GM18870 (cell line): ENCODE data around the gene PCDHGA6.
A peak's percentile ranks its signal among the peaks of the same experiment; 100 is the strongest.
"Not testable (repeated sequence)": the region's sequence is repeated elsewhere in the genome, so short reads cannot be mapped to it uniquely, and the experiment has no call there.

Experiments
- ATAC-seq: cut with Tn5 transposase; IDR thresholded peaks from one replicate; pipeline ENCODE4 v1.9.1; 2021; ENCODE audit warnings: moderate library complexity; ENCODE audit not compliant: unreplicated experiment

Gene PCDHGA6

DNA sequence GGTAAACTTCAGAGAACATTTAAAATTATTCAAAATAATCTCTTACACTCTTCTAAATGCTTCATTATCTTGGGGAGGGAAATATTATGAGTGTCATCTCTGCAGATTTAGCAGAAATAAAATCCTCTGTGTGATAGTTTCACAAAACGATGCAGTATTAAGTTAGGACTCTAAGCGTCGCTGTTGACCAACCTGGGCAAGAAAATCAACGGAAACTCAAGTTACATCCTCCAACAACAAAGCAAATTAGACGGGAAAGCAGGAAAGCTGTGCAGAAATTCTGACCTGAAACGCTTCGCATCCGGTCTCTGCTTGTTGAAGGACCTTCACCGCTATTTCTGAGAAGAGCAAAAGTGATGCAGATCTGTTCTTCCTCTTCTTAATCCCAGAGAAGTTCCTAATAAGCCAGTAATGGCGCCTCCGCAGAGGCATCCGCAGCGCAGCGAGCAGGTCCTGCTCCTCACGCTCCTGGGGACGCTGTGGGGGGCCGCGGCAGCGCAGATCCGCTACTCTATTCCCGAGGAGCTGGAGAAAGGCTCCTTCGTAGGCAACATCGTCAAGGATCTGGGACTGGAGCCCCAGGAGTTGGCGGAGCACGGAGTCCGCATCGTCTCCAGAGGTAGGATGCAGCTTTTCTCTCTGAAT, at the start of gene PCDHGA6:
Gene PCDHGA6, plus strand, starts transcription at position 219 of the 645 bp plus-strand sequence. Its CDS starts 193 bp downstream, at position 412.
- ATAC-seq = no peak

DNA sequence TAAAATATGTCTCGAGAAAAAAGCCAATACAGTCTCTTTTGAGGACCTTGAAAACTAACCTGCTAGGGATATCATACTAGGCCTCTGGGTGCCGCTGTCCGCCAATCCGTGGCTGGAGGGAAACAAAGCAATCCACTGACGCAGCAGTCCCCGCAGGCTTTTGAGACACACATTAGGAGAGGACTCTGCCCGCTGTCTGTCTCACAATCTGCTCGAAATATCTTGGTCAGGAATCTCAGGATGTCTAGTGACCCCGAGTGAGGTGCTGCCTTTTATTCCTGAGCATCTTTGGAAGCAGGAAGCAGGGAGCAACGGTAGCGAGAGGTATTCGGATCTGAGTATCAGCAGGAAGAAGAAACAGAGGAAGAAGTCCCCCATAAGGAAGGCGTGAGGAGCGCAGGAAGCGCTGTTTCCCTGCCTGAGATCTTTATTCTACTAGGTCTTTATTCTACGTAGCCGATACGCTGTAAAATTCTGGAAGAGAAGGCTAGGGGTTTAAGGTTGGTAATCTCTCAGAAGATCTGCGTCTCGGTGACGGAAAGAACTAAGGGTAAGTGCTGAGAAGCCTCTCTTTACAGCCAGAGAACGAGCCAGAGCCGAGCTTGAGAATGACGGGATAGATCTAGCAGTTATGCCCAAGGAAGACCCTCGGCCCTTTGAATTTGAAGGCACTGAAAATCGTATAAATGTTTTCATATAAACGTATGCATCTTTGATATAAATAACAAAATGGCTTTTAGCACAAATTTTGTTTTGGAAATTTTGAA, 47.4 kb upstream of the PCDHGA6 start:
- ATAC-seq = peak; percentile 88

DNA sequence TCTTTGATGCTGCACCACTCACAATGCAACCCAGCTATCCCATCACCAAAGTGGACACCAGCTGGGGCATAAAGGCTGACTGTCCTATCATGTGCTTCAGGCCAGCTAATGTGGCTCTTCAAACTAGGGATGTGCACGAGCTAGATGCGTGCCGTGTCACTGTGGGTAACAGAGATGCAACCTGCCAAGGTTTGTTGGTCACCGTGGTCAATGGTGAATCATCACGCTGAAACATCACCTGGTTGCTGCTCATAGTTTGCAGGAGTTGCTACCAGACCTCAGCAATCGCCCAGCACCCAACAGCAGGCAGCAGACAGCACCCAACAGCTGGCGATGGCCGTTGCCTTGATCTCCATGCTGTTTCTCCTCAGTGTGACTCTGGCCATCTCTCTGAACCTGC, 45.5 kb upstream of the PCDHGA6 start:
- ATAC-seq = no peak

DNA sequence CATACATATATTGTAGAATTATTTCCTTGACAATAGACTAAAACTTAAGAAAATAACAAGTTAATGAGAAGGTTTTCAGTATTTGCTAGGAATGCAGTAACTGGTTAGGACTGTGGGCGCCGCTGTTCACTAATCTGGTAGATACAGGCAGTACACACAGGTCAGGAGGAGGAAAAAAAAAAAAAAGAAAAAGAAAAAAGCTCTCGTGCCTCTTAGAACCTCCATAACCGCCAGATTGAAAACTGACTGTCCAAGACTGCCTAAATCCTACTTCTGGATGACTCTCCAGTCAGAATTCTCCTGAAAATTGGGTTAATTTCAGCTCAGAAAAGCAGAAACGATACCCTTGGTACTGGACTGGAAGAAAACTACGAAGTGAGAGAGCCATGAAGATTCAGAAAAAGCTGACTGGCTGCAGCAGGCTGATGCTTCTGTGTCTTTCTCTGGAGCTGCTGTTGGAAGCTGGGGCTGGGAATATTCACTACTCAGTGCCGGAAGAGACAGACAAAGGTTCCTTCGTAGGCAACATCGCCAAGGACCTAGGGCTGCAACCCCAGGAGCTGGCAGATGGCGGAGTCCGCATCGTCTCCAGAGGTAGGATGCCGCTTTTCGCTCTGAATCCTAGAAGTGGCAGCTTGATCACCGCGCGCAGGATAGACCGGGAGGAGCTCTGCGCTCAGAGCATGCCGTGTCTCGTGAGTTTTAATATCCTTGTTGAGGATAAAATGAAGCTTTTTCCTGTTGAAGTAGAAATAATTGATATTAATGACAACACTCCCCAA, 43.2 kb upstream of the PCDHGA6 start, which contains the start of gene PCDHGA1:
Gene PCDHGA1, plus strand, starts transcription at position 216 of the 782 bp plus-strand sequence.
- ATAC-seq = no peak

DNA sequence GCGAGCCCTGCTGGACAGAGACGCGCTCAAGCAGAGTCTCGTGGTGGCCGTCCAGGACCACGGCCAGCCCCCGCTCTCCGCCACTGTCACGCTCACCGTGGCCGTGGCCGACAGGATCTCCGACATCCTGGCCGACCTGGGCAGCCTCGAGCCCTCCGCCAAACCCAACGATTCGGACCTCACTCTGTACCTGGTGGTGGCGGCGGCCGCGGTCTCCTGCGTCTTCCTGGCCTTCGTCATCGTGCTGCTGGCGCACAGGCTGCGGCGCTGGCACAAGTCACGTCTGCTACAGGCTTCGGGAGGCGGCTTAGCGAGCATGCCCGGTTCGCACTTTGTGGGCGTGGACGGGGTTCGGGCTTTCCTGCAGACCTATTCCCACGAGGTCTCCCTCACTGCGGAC, 41.1 kb upstream of the PCDHGA6 start:
- ATAC-seq = not testable (repeated sequence)

DNA sequence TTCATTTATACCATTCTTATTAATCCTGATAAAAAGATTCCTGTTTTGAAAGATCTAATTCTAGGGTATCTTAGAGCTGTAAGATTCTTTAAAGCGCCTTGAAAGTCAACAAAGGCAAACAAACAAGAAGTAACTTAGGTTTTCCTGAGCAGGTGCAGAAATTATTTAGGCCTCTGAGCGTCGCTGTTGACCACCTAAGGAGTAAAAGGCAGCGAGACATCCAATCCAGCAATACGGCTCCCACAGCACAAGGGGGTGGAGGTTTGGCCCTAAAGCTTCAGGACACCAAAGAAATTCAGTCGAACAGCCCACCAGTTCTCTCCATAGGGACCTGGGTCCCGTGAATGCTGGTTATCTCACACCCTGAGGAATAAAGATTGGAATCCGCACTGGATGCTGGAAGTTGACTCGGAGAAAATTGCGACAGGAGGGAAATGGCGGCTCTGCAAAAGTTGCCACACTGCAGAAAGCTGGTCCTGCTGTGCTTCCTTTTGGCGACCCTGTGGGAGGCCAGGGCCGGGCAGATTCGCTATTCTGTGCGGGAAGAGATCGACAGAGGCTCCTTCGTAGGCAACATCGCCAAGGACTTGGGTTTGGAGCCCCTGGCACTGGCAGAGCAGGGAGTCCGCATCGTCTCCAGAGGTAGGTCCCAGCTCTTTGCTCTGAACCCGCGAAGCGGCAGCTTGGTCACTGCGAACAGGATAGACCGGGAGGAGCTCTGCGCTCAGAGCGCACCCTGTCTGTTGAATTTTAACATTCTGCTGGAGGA, 35.0 kb upstream of the PCDHGA6 start, which contains the start of gene PCDHGA2:
Gene PCDHGA2, plus strand, starts transcription at position 223 of the 769 bp plus-strand sequence.
- no peak for ATAC-seq

DNA sequence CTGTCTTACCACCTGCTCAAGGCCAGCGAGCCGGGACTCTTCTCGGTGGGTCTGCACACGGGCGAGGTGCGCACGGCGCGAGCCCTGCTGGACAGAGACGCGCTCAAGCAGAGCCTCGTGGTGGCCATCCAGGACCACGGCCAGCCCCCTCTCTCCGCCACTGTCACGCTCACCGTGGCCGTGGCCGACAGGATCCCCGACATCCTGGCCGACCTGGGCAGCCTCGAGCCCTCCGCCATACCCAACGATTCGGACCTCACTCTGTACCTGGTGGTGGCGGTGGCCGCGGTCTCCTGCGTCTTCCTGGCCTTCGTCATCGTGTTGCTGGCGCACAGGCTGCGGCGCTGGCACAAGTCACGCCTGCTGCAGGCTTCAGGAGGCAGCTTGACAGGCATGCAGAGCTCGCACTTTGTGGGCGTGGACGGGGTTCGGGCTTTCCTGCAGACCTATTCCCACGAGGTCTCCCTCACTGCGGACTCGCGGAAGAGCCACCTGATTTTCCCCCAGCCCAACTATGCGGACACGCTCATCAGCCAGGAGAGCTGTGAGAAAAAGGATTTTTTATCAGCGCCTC, 32.8 kb upstream of the PCDHGA6 start:
- not testable (repeated sequence) for ATAC-seq

DNA sequence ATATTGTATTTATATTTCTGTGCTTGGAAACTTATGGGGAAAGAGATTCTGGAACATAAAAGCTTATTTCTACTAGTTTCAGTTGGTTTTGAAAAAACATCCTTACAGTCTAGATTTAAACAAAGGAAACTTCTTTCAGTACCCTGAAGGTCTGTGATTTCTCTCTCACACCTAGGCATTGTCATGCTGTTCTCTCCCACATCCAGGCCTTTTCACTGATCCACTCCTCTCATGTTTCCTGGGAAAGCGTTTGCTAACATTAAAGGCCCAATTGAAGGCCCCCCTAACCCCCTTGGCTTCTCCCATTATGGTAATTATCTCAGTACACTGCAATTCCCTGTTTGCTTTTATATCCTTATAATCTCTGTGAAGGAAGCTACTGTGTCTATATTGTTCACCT, 30.9 kb upstream of the PCDHGA6 start:
- no peak for ATAC-seq

DNA sequence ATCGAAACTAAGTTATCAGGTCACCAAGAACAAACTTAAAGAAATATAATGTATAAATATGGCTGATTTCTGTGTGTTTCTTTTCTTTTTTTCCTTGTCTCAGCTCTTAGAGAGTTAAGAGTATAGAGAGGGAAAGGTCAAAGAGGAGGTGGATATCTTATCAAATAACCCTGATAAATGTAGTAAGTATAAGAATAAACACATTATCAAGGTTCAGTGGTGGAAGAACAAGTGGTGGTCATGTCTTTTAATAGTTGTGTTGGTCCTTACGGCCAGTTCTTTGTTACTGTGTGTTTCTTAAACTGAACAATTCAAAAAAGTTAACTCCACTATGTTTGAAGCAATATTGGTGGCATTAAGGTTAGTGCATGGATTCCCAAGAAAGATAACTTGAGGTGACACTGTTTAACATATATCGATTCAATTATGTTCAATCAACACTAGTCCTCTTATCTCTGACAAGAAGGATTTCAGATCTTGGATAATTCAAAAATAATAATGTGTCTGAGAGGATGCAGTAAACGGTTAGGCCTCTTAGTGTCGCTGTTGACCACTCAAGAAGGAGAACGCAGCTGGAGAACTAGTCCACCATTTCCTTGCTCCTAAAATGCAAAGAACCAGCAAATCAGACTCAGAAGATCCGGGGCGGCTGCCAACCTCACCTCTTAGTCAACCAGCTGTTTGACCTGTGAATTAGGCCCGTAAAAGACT, 30.3 kb upstream of the PCDHGA6 start, which contains the start of gene PCDHGA3:
Gene PCDHGA3, plus strand, starts transcription at position 588 of the 711 bp plus-strand sequence. CDS start 205 bp downstream, outside the sequence.
- no peak for ATAC-seq

DNA sequence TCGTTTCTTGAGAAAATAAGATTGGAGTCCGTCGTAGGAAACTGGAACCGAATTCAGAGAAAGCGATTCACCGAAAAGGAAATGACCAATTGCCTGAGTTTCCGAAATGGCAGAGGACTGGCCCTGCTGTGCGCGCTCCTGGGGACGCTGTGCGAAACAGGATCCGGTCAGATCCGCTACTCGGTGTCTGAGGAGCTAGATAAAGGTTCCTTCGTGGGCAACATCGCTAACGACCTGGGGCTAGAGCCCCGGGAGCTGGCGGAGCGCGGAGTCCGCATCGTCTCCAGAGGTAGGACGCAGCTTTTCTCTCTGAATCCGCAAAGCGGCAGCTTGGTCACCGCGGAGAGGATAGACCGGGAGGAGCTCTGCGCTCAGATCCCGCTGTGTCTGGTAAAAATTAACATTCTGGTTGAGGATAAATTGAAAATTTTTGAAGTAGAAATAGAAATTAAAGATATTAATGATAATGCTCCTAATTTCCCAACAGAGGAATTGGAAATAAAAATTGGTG, 29.7 kb upstream of the PCDHGA6 start:
- no peak for ATAC-seq

DNA sequence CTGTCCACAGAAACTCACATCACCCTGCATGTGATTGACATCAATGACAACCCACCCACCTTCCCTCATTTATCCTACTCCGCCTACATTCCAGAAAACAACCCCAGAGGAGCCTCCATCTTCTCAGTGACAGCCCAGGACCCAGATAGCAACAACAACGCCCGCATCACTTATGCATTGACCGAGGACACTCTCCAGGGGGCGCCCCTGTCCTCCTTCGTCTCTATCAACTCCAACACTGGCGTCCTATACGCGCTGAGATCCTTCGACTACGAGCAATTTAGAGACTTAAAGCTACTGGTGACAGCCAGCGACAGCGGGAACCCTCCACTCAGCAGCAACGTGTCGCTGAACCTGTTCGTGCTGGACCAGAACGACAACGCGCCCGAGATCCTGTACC, 28.4 kb upstream of the PCDHGA6 start:
- ATAC-seq = no peak

DNA sequence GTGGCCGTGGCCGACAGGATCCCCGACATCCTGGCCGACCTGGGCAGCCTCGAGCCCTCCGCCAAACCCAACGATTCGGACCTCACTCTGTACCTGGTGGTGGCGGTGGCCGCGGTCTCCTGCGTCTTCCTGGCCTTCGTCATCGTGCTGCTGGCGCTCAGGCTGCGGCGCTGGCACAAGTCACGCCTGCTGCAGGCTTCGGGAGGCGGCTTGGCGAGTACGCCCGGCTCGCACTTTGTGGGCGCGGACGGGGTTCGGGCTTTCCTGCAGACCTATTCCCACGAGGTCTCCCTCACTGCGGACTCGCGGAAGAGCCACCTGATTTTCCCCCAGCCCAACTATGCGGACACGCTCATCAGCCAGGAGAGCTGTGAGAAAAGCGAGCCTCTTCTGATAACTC, 27.7 kb upstream of the PCDHGA6 start:
- ATAC-seq = not testable (repeated sequence)

DNA sequence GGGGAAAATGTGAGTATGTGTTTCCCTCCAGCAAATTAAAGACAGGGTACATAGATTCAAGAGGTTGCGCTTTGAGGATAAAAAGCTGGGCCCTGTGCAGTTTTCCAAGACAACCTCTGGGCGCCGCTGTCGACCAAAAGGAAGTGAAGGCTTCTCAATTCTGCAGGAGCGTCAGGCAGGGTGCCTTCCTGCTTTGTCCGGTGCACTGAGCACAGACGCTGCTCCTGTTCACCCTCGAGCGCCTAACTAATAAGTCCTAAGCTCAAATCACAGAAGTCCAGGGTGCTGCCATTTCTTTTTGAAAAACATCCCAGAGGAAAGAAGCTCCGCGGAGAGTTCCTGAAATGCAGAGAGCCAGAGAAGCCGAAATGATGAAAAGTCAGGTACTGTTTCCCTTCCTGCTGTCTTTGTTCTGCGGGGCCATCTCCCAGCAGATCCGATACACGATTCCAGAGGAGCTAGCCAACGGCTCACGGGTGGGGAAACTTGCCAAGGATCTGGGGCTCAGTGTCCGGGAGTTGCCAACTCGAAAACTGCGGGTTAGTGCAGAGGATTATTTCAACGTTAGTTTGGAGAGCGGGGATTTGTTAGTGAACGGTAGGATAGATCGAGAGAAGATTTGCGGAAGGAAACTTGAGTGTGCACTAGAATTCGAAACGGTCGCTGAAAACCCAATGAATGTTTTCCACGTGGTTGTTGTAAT, 23.6 kb upstream of the PCDHGA6 start, which contains the start of gene PCDHGB1:
Gene PCDHGB1, plus strand, starts transcription at position 183 of the 703 bp plus-strand sequence. Its CDS starts 162 bp downstream, at position 345.
- ATAC-seq = no peak

DNA sequence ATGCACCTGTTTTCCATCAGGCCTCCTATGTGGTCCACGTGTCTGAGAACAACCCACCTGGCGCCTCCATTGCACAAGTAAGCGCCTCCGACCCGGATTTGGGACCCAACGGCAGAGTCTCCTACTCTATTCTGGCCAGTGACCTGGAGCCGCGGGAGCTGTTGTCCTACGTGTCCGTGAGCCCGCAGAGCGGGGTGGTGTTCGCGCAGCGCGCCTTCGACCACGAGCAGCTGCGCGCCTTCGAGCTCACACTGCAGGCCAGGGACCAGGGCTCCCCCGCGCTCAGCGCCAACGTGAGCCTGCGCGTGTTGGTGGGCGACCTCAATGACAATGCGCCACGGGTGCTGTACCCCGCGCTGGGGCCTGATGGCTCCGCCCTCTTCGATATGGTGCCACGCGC, 22.1 kb upstream of the PCDHGA6 start:
- ATAC-seq = no peak

DNA sequence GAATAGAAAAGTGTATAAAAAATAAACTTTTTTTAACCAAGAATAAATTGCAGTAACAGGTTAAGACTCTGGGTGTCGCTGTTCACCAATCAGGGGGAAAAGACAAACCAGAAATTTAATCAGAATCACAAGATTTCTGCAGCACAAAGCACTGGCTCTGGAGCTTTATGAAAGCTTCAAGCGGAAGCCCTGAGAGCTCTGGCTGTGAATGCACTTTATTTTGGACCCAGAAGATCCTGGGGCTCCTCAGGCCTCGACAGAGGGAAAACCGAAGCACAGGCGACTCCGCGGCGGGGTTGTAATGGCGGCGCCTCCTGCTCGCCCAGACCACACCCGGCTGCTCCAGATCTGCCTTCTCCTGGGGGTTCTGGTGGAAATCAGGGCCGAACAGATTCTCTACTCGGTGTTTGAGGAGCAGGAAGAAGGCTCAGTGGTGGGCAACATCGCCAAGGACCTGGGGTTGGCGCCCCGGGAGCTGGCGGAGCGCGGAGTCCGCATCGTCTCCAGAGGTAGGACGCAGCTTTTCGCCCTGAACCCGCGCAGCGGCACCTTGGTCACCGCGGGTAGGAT, 18.7 kb upstream of the PCDHGA6 start, which contains the start of gene PCDHGA4:
Gene PCDHGA4, plus strand, starts transcription at position 122 of the 570 bp plus-strand sequence. Its CDS starts 87 bp downstream, at position 209.
- no peak for ATAC-seq

DNA sequence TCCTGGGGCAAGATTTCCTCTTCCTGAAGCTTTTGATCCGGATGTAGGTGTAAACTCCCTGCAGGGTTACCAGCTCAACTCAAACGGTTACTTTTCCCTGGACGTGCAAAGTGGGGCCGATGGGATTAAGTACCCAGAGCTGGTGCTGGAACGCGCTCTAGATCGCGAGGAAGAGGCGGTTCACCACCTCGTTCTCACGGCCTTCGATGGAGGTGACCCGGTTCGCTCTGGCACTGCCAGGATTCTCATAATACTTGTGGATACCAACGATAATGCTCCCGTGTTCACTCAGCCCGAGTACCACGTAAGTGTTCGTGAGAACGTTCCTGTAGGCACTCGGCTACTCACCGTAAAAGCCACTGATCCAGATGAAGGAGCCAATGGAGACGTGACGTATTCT, 18.1 kb upstream of the PCDHGA6 start:
- ATAC-seq = no peak

DNA sequence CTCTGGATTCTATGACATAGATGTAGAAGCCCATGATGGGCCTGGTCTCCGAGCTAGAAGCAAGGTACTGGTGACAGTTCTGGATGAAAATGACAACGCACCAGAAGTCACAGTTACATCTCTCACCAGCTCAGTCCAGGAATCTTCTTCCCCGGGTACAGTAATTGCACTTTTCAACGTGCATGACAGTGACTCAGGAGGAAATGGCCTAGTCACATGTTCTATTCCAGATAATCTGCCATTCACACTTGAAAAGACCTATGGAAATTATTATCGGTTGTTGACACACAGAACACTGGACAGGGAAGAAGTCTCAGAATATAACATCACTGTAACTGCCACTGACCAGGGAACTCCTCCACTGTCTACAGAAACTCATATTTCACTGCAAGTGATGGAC, 17.6 kb upstream of the PCDHGA6 start:
- ATAC-seq = no peak

DNA sequence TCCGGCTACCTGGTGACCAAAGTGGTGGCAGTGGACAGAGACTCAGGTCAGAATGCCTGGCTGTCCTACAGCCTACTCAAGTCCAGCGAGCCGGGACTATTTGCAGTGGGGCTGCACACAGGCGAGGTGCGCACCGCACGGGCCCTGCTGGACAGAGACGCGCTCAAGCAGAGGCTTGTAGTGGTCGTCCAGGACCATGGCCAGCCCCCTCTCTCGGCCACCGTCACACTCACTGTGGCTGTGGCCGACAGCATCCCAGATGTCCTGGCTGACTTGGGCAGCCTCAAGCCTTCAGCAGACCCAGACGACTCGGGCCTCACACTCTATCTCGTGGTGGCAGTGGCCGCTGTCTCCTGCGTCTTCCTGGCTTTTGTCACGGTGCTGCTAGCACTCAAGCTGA, 16.7 kb upstream of the PCDHGA6 start:
- ATAC-seq = no peak
